PFSK-1 (cell line): ENCODE data around the gene CARMIL3.

Source experiments
- FOXP2 ChIP-seq: optimal IDR thresholded peaks from 2 replicates; pipeline ENCODE3; 2011; ENCODE audit warnings: borderline replicate concordance, control low read depth, inconsistent platforms; ENCODE audit not compliant: insufficient read depth; ENCODE audit errors: extremely low read length, extremely low read depth
- POLR2AphosphoS5 ChIP-seq: IDR thresholded peaks from 2 replicates; pipeline ENCODE4 v1.6.1; 2012; ENCODE audit warnings: low read depth, mild to moderate bottlenecking, control low read depth, low read length, moderate library complexity
- REST ChIP-seq, 2 experiments: IDR thresholded peaks; 2 replicates each; pipeline versions ENCODE4 v1.6.1 to v1.8.0; 2011 to 2012; ENCODE audit warnings: low read depth in 2 of 2, low read length in 2 of 2, control low read depth in 1 of 2, inconsistent platforms in 1 of 2, mild to moderate bottlenecking in 1 of 2, moderate library complexity in 1 of 2; ENCODE audit not compliant: insufficient read depth in 1 of 2
- SIN3A ChIP-seq: IDR thresholded peaks from 2 replicates; pipeline ENCODE4 v1.6.1; 2012; ENCODE audit warnings: mild to moderate bottlenecking, low read length, moderate library complexity, borderline replicate concordance; ENCODE audit not compliant: insufficient read depth
- TAF1 ChIP-seq: IDR thresholded peaks from 2 replicates; pipeline ENCODE4 v1.6.1; 2012; ENCODE audit warnings: low read length, control low read depth, borderline replicate concordance; ENCODE audit not compliant: insufficient read depth

The CARMIL3 gene

DNA sequence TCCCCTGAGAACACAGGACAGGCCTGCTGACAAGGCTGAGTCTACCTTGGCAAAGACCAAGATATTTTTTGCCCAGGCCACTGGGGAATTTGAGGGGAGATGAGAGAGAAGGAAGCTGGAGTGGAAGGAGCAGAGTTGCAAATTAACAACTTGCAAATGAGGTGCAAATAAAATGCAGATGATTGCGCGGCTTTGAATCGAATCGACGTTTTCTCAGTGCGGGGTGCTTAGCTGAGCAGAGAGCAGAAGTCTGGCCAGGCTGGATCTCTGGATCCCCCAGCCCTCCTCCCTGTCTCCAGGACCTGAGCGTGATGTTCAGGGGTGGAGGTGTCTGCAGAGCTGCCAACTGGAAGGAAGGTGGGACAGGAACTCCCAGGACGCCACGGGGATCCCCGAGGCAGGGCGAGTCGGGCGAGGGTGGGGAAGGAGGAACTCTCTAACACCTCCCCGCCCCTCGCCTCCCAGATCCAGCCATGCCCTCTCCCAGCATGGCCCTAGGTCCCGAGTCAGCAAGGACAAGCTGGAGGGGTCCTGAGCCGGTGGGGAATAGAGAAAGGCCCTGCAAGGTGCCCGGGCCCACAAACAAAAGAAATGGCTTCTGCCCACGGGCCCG is 527 bp upstream of the CARMIL3 start:
- TF ChIP-seq REST (IDR thresholded peaks at IDR 0.05; ENCODE audit: insufficient read depth in 1 of 2, low read depth in 2 of 2, low read length in 2 of 2) (no peak), SIN3A (no peak), FOXP2 (no peak), POLR2AphosphoS5 (no peak), TAF1 (no peak)

DNA sequence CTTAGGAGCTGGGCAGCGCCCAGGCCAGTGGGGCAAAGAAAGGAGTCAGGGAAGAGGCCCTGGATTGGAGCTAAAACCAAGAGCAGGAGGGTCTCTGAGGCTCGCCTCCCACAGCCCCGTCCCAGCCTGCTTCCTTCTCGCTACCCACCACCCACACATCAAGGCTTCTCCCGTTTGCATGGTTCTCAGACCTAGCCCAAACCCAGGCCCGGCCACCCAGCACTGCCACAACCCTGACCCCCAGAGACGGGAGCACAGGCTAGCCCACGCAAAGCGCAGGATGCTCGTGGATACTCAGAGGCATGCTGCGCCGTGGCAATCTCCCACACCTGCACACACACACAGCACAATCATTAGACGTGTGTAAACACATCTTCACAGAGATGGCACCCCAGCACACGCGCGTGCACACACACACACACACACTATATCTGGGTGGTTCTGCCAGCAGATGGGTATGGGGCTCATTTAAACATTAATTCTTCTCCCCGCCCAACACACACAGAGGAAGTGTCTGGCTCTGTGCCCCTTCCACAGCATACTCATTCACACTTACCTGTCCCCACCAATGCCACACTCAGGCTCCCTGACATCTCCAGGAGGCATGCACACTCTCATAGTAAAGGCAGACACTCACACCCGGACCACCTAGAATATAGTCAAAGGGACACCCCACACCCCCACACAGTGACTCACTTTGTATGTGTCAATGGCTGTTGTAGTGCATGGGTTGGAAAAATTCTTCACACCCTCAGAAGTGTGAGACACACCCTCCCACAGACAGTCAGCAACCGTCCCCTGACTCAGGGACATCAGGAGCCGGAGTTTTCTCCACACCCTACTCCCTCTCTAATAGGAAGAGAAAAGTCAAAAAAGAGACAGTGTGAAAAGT is 1.1 kb downstream of the CARMIL3 start:
- TF ChIP-seq POLR2AphosphoS5 (no peak), SIN3A (no peak), FOXP2 (no peak)

DNA sequence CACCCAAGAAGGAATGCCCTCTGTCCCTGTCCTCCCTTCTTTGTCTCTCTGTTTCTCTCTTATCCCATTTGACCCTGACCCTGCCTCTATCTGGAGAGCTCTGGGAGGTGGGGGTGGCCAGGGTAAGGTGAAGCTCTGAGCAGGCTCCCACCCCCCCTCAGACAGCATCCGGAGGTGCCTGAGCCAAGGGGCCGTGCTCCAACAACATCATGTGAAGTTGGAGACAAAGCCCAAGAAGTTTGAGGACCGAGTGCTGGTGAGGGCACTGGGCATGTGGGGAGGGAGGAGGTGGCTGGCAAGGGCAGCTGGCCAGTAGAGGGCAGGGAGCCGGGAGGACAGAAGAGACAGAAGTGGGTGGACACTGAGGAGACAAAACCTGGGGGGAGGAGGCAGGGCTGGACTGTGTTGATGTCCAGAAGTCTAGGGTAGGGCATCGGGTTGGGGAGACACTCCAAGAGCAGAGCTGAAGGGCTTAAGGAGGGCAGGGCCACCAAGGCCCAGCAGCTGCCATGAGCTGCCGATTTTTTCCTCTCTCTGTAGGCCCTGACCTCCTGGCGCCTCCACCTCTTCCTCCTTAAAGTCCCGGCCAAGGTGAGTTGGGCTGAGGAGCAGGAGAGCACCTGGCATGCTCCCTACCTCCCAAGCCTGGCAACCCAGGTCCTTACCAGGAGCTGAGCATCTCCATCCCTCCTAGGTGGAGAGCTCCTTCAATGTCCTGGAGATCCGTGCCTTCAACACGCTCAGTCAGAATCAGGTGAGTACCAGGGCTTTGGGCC is 1.9 kb downstream of the CARMIL3 start:
- TF ChIP-seq FOXP2 (no peak), TAF1 (no peak), SIN3A (no peak), POLR2AphosphoS5 (no peak), REST (IDR thresholded peaks at IDR 0.05; ENCODE audit: insufficient read depth in 1 of 2, low read depth in 2 of 2, low read length in 2 of 2) (no peak)

GRCh38 chr14:24054324-24054641 is 2.5 kb downstream of the CARMIL3 start:
- TF ChIP-seq REST (IDR thresholded peaks at IDR 0.05; ENCODE audit: insufficient read depth in 1 of 2, low read depth in 2 of 2, low read length in 2 of 2) (no peak), SIN3A (no peak), POLR2AphosphoS5 (no peak), FOXP2 (no peak)

GRCh38 chr14:24054646-24055045 is 2.8 kb downstream of the CARMIL3 start:
- no peak for TF ChIP-seq REST (IDR thresholded peaks at IDR 0.05; ENCODE audit: insufficient read depth in 1 of 2, low read depth in 2 of 2, low read length in 2 of 2)
- TF ChIP-seq TAF1, result no peak
- TF ChIP-seq SIN3A, result no peak
- TF ChIP-seq POLR2AphosphoS5, result no peak
- TF ChIP-seq FOXP2, result no peak
